AG04450 (cell line): Measurements from ENCODE around the gene IFI27. TPM values are rescaled to one million over a fixed set of nuclear protein-coding genes. Genes with fewer than 3 reads are reported as not detected.

Experiments
- CTCF ChIA-PET: fragments of 300-600, 350-600 bp; formaldehyde crosslinking; extraction: SDS; loops from one replicate; lab custom pipeline; 2022; ENCODE audit warnings: antibody characterized with exemption, inconsistent platforms; lab: Charles Lee
- POLR2A ChIA-PET: fragments of 350-600 bp; formaldehyde crosslinking; extraction: SDS; loops from one replicate; lab custom pipeline; 2021; ENCODE audit warnings: antibody characterized with exemption, inconsistent platforms; lab: Yijun Ruan, JAX
- DNase-seq: peaks from one replicate; pipeline ENCODE4 v3.0.0-alpha.2; 2011; ENCODE audit warnings: low read depth, low spot score
- H3K27ac ChIP-seq: one replicate; pipeline ENCODE4 v1.5.1; 2012; ENCODE audit warnings: low read depth, low read length, control low read depth
- H3K27me3 ChIP-seq: one replicate; pipeline ENCODE4 v1.6.0; 2012; ENCODE audit warnings: low read length; ENCODE audit not compliant: control insufficient read depth, insufficient read depth
- H3K4me3 ChIP-seq: 2 replicates; pipeline ENCODE4 v1.5.1; 2011; ENCODE audit warnings: mild to moderate bottlenecking, low read depth, low read length, control low read depth
- H3K9me3 ChIP-seq: 2 replicates; pipeline ENCODE4 v1.5.1; 2012; ENCODE audit warnings: low read length; ENCODE audit not compliant: control insufficient read depth, insufficient read depth
- CTCF ChIP-seq: IDR thresholded peaks from 2 replicates; pipeline ENCODE4 v1.5.1; 2011; ENCODE audit warnings: low read depth, low read length, control low read depth, inconsistent platforms
- polyA plus RNA-seq: library from polyadenylated mRNA; depleted of rRNA; stranded (reverse); fragments of >200 nt; gene quantifications from 2 replicates; pipeline ENCODE4 v1.2.3, GENCODE V29; 2011

The IFI27 gene
- polyA plus RNA-seq, 1 experiment: 1.4 TPM

GRCh38 chr14:94100847-94101246 is 9.7 kb upstream of the IFI27 start:
- ChIA-PET POLR2A (interaction anchor here (0.6 kb wide), 1 partner anchor 14 kb away, joined by 3 read pairs; no protein-coding TSS in a partner anchor), CTCF (interaction anchor here (0.6 to 1.6 kb wide), 4 partner anchors 31 to 74 kb away, joined by 3 to 6 read pairs (median 5); no protein-coding TSS in a partner anchor)
- Histone ChIP-seq H3K27me3 (no peaks in the 10 kb centered on the region), H3K4me3 (no peak overlapping the region), H3K9me3 (no peaks in the 10 kb centered on the region), H3K27ac (peak overlapping the region; percentile 11)
- no peak for TF ChIP-seq CTCF
- DNase-seq: peak; percentile 13

GRCh38 chr14:94101748-94102147 is 8.8 kb upstream of the IFI27 start:
- POLR2A ChIA-PET: no interaction called here
- DNase-seq: no peak

GRCh38 chr14:94102768-94103482 is 7.6 kb upstream of the IFI27 start:
- CTCF ChIA-PET: interaction anchor here (1.3 kb wide), 1 partner anchor 30 kb away, joined by 3 read pairs; no protein-coding TSS in a partner anchor

More at GRCh38 chr14:94101748-94102147, 8.8 kb upstream of the IFI27 start:
- CTCF ChIA-PET: no interaction called here
- Histone ChIP-seq H3K9me3 (no peaks in the 10 kb centered on the region), H3K4me3 (no peak overlapping the region), H3K27me3 (no peaks in the 10 kb centered on the region), H3K27ac (no peak overlapping the region)
- TF ChIP-seq CTCF: no peak

GRCh38 chr14:94103554-94104150 is 6.9 kb upstream of the IFI27 start:
- DNase-seq: no peak
- CTCF ChIA-PET: interaction anchor here (0.7 to 1.7 kb wide), 4 partner anchors 29 to 164 kb away, joined by 3 to 4 read pairs (median 3); no protein-coding TSS in a partner anchor

More at GRCh38 chr14:94102768-94103482, 7.6 kb upstream of the IFI27 start:
- H3K27ac ChIP-seq: no peak overlapping the region
- no peaks in the 10 kb centered on the region for H3K27me3 ChIP-seq
- H3K4me3 ChIP-seq: no peak overlapping the region
- POLR2A ChIA-PET: no interaction called here
- no peak for TF ChIP-seq CTCF
- DNase-seq: no peak
- H3K9me3 ChIP-seq: no peaks in the 10 kb centered on the region

More at GRCh38 chr14:94103554-94104150, 6.9 kb upstream of the IFI27 start:
- Histone ChIP-seq H3K4me3 (no peak overlapping the region), H3K9me3 (no peaks in the 10 kb centered on the region), H3K27ac (no peak overlapping the region), H3K27me3 (no peaks in the 10 kb centered on the region)
- POLR2A ChIA-PET: no interaction called here
- TF ChIP-seq CTCF: no peak
